ENCODE data around the gene HPCAL1.
"Not testable (repeated sequence)": the region's sequence is repeated elsewhere in the genome, so short reads cannot be mapped to it uniquely, and the experiment has no call there.

The HPCAL1 gene

GRCh38 chr2:10286216-10287037 is 16.3 kb upstream of the HPCAL1 start:
- no peak overlapping the region for H3K4me3 ChIP-seq (ENCODE audit: low read depth, low read length)
- TF ChIP-seq CTCF (IDR thresholded peaks at IDR 0.05; ENCODE audit: low read depth, low read length): no peak

- TF ChIP-seq CTCF (IDR thresholded peaks at IDR 0.05; ENCODE audit: low read depth, low read length): no peak
- H3K4me3 ChIP-seq (ENCODE audit: low read depth, low read length): no peak overlapping the region
Measured at GRCh38 chr2:10287761-10288160, 14.9 kb upstream of the HPCAL1 start.

- H3K4me3 ChIP-seq (ENCODE audit: low read depth, low read length): no peak overlapping the region
- TF ChIP-seq CTCF (IDR thresholded peaks at IDR 0.05; ENCODE audit: low read depth, low read length): no peak
Measured at GRCh38 chr2:10288606-10289005, 14.1 kb upstream of the HPCAL1 start.

GRCh38 chr2:10289352-10289751 is 13.4 kb upstream of the HPCAL1 start:
- no peak overlapping the region for H3K4me3 ChIP-seq (ENCODE audit: low read depth, low read length)
- no peak for TF ChIP-seq CTCF (IDR thresholded peaks at IDR 0.05; ENCODE audit: low read depth, low read length)

GRCh38 chr2:10289891-10290290 is 12.8 kb upstream of the HPCAL1 start:
- TF ChIP-seq CTCF (IDR thresholded peaks at IDR 0.05; ENCODE audit: low read depth, low read length): no peak
- H3K4me3 ChIP-seq (ENCODE audit: low read depth, low read length): no peak overlapping the region

- not testable (repeated sequence) for H3K4me3 ChIP-seq (ENCODE audit: low read depth, low read length)
Measured at GRCh38 chr2:10291376-10291775, 11.3 kb upstream of the HPCAL1 start.

GRCh38 chr2:10292033-10292432 is 10.7 kb upstream of the HPCAL1 start:
- TF ChIP-seq CTCF (IDR thresholded peaks at IDR 0.05; ENCODE audit: low read depth, low read length): no peak
- H3K4me3 ChIP-seq (ENCODE audit: low read depth, low read length): no peak overlapping the region

GRCh38 chr2:10293603-10294002 is 9.1 kb upstream of the HPCAL1 start:
- TF ChIP-seq CTCF (IDR thresholded peaks at IDR 0.05; ENCODE audit: low read depth, low read length): no peak
- H3K4me3 ChIP-seq (ENCODE audit: low read depth, low read length): no peak overlapping the region

Measured in WI38 (cell line).